Thyroid gland (tissue), 4 donors: ENCODE results near the gene TMEM120A. TPM values are rescaled to one million over a fixed set of nuclear protein-coding genes. Genes with fewer than 3 reads are reported as not detected.

Source experiments
- DNase-seq, 2 donors: peaks; one replicate each; pipeline ENCODE4 v3.0.0-alpha.2; 2019
- H3K27ac ChIP-seq, 3 donors: fragments of 200-600 bp; sonication (generic); 1 replicate in 2 of 3; 2 replicates in 1 of 3; pipeline ENCODE4 v1.5.1; 2016 to 2019; ENCODE audit warnings: mild to moderate bottlenecking in 1 of 3, moderate library complexity in 1 of 3
- H3K27me3 ChIP-seq: fragments of 200-600 bp; sonication (generic); one replicate; pipeline ENCODE4 v1.5.1; 2019
- H3K36me3 ChIP-seq, 2 donors: fragments of 200-600 bp; sonication (generic); one replicate each; pipeline ENCODE4 v1.5.1; 2016 to 2019
- H3K4me1 ChIP-seq, 2 donors: fragments of 200-600 bp; sonication (generic); one replicate each; pipeline ENCODE4 v1.5.1; 2017 to 2019
- H3K4me3 ChIP-seq, 3 donors: fragments of 200-600 bp; sonication (generic); replicated peaks in 1 of 3; 1 replicate in 2 of 3; 2 replicates in 1 of 3; pipeline ENCODE4 v1.5.1; 2016; ENCODE audit warnings: mild to moderate bottlenecking in 1 of 3
- H3K9me3 ChIP-seq: fragments of 200-600 bp; sonication (generic); one replicate; pipeline ENCODE4 v1.5.1; 2017
- POLR2A ChIP-seq, 2 donors: fragments of 450-650 bp; IDR thresholded peaks; one replicate each; pipeline ENCODE4 v1.6.1; 2017; ENCODE audit warnings: antibody characterized with exemption in 2 of 2, mild to moderate bottlenecking in 2 of 2, moderate library complexity in 1 of 2
- WGBS, 2 donors: methylation state at CpG; one replicate each; pipeline ENCODE4 v1.1.5; 2017; 5-methylcytosine and 5-hydroxymethylcytosine counted together
- intact Hi-C: fragments of 100-400 bp; cut with DNase I; formaldehyde crosslinking; loops from one replicate; pipeline ENCODE4 v1.15.1; 2023
- total RNA-seq, 4 donors: library from RNA; depleted of rRNA; stranded (reverse); fragments of >200 nt; gene quantifications; one replicate each; pipeline ENCODE4 v1.2.3, GENCODE V29; 2016
- TF ChIP-seq, protein P1 (sequence below), 6 experiments: fragments of 200-600 bp in 3 of 6; fragments of 450-650 bp in 3 of 6; sonication (generic) in 3 of 6; IDR thresholded peaks; one replicate each; pipeline ENCODE4 v1.5.1; 2016 to 2019; ENCODE audit warnings: antibody characterized with exemption in 6 of 6, mild to moderate bottlenecking in 2 of 6, inconsistent platforms in 1 of 6, moderate library complexity in 1 of 6

TMEM120A gene
- total RNA-seq, 4 donors from 2014 or later, result 25.4 to 38.2 (median 34.9) TPM

- Histone ChIP-seq H3K27ac (peak overlapping the region in 2 of 3 donors; percentile 15 to 79), H3K4me1 (peaks cover 19 to 69% of the 10 kb centered on the region in 2 donors), H3K4me3 (no peak overlapping the region), H3K9me3 (no peaks in the 10 kb centered on the region), H3K27me3 (no peaks in the 10 kb centered on the region), H3K36me3 (peaks cover 0 to 31% of the 10 kb centered on the region in 2 donors)
- no peak for TF ChIP-seq POLR2A (IDR thresholded peaks at IDR 0.05)
- TF ChIP-seq, protein P1, sequence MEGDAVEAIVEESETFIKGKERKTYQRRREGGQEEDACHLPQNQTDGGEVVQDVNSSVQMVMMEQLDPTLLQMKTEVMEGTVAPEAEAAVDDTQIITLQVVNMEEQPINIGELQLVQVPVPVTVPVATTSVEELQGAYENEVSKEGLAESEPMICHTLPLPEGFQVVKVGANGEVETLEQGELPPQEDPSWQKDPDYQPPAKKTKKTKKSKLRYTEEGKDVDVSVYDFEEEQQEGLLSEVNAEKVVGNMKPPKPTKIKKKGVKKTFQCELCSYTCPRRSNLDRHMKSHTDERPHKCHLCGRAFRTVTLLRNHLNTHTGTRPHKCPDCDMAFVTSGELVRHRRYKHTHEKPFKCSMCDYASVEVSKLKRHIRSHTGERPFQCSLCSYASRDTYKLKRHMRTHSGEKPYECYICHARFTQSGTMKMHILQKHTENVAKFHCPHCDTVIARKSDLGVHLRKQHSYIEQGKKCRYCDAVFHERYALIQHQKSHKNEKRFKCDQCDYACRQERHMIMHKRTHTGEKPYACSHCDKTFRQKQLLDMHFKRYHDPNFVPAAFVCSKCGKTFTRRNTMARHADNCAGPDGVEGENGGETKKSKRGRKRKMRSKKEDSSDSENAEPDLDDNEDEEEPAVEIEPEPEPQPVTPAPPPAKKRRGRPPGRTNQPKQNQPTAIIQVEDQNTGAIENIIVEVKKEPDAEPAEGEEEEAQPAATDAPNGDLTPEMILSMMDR (IDR thresholded peaks at IDR 0.05), result no peak
- 86% methylated on average over 9 of the region's 9 CpGs for WGBS, 2 donors
- DNase-seq, result no peak
- intact Hi-C loops, result no loop called here
Measured at GRCh38 chr7:75958802-75959543, 35.4 kb downstream of the TMEM120A start.

DNA sequence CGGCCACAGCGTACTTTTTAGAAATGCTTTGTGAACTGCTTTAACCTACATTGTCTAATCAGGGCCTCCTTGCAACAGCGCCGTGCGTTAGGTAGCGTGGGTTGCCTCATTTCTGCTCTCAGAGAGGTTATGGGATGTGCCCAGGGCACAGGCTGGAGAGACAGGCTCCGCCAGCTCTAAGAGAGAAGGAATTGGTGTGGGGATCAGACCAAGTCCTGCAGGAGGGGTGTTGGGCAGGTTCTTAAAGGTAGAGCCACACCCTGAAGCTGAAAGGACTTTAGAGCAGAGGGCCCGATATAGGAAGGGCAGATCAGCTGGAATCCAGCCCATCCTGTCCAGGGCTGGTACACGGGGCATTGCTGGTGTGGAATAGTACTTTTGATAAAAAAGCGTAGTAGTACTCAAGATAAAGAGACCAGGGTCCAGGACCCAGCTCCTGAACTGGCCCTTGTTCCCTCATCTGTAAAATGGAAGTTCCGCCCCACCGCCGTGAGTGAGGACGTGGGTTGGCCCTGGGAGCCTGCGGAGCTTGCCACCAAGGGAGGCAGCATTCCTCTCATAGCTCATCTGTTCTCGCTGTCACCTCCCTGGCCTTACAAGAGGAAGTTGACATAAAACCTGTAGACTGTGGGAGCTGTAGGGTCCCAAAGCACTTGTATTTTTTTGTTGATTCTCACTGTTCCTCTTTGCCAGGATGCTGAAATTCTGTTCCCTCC, 37.2 kb downstream of the TMEM120A start:
- Histone ChIP-seq H3K4me1 (peaks cover 19 to 56% of the 10 kb centered on the region in 2 donors), H3K36me3 (peaks cover 0 to 34% of the 10 kb centered on the region in 2 donors), H3K9me3 (no peaks in the 10 kb centered on the region), H3K4me3 (no peak overlapping the region), H3K27me3 (no peaks in the 10 kb centered on the region), H3K27ac (peak overlapping the region; percentile 55 to 83 (median 79))
- WGBS, 2 donors, result 51 to 73% methylated on average over 16 of the region's 16 CpGs
- no peak for TF ChIP-seq POLR2A (IDR thresholded peaks at IDR 0.05)
- TF ChIP-seq, protein P1 (IDR thresholded peaks at IDR 0.05), result no peak
- intact Hi-C loops, result no loop called here
- peak; percentile 80 to 87 for DNase-seq

DNA sequence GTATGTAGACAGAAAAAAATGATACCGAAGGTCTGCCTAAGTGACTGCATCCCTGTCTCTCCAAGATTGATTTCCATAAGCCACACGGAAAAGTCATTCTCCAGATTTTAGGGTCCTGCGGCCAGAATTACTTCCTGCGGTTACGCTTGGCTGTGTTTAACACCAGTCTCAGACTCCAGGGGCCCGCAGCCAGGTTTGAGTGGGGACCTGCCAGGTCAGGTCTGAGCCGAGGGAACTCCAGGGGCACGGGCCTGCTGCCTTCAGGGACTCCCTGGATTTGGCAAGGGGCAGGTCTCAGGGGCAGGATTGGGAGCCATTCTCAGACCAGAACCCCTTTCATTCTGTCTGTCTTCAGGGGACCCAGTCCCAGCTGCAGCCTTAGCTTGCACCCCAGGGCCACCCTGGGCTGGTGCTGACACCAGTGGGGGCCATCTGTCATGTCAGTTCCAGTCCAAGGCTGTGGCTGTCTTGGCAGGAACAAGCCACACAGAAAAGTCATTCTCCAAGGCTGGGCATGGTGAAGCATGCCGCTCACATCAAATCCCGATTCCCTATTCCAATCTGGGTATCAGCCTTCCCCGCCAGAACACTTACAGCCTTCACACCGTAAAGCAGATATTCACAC, 39.0 kb downstream of the TMEM120A start:
- Histone ChIP-seq H3K4me3 (no peak overlapping the region), H3K9me3 (no peaks in the 10 kb centered on the region), H3K4me1 (peaks cover 19 to 52% of the 10 kb centered on the region in 2 donors), H3K36me3 (peaks cover 0 to 34% of the 10 kb centered on the region in 2 donors), H3K27me3 (no peaks in the 10 kb centered on the region), H3K27ac (peak overlapping the region; percentile 8 to 83 (median 79))
- peak; percentile 79 to 84 for DNase-seq
- TF ChIP-seq, protein P1 (IDR thresholded peaks at IDR 0.05), result no peak
- TF ChIP-seq POLR2A (IDR thresholded peaks at IDR 0.05), result no peak
- WGBS, 2 donors, result 63 to 65% methylated on average over 12 of the region's 12 CpGs
- intact Hi-C loops, result no loop called here

DNA sequence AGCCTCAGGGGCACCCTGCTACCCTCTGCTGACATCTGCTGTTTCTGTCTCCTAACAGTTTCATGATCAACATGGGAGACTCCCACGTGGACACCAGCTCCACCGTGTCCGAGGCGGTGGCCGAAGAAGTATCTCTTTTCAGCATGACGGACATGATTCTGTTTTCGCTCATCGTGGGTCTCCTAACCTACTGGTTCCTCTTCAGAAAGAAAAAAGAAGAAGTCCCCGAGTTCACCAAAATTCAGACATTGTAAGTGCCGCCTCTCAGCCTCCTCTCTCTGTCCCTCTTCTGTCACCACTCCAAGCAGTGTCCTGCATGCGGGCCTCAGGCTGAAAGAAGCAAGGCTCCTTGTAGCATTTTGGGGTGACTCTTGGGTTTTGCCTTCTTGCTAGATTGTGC, 40.5 kb downstream of the TMEM120A start:
- H3K9me3 ChIP-seq, result no peaks in the 10 kb centered on the region
- 88 to 92% methylated on average over 11 of the region's 11 CpGs for WGBS, 2 donors
- no peak overlapping the region for H3K27ac ChIP-seq
- H3K4me3 ChIP-seq, result no peak overlapping the region
- no peaks in the 10 kb centered on the region for H3K27me3 ChIP-seq
- TF ChIP-seq, protein P1 (IDR thresholded peaks at IDR 0.05), result no peak
- no peak for TF ChIP-seq POLR2A (IDR thresholded peaks at IDR 0.05)
- H3K36me3 ChIP-seq, result peaks cover 0 to 29% of the 10 kb centered on the region in 2 donors
- no peak for DNase-seq
- intact Hi-C loops, result no loop called here
- H3K4me1 ChIP-seq, result peaks cover 19 to 63% of the 10 kb centered on the region in 2 donors
